Stimulated activated CD4-positive, alpha-beta T cell treated with anti-CD3 and anti-CD28 coated beads, Interleukin-15, amount 100 ng/mL, for 1 hour (primary cell): ENCODE measurements around the gene IZUMO3.
"Not testable (repeated sequence)": the region's sequence is repeated elsewhere in the genome, so short reads cannot be mapped to it uniquely, and the experiment has no call there.

Source experiments
- DNase-seq, 2 donors: peaks; one replicate each; pipeline ENCODE4 v3.0.0-alpha.2; 2020; ENCODE audit warnings: low read depth in 1 of 2, low spot score in 1 of 2

IZUMO3 gene

DNA sequence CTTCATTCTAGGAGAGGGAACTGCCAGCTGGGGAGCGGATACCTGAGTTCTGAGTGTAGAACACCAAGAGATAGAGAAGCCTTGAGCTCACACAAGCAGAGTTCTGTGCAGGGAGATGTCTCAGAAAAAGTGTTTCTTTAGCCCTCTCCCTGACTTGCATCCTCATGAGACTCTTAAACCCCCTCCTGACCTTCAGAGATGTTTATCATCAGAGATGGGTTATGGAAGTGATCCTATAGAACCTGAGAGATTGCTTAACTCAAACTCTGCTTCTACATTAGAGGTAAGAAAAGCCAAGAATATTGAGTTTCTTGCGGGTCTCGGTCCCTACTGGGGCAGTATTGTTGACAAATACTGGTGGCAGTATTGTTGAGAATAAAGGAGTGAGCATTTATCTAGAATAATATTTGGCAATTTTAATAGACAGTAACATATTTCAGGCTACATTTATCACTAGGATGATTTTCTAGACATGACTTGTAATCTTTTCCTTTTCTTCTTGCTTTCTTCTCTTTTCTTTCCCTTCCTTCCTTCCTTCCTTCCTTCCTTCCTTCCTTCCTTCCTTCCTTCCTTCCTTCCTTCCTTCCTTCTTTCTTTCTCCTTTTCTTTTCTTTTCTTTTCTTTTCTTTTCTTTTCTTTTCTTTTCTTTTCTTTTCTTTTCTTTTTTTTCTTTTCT, at the start of gene IZUMO3:
TSS of gene IZUMO3 (minus strand) at position 51 of the 676 bp plus-strand sequence. CDS start 248 bp downstream, outside the sequence.
- DNase-seq: no peak

DNA sequence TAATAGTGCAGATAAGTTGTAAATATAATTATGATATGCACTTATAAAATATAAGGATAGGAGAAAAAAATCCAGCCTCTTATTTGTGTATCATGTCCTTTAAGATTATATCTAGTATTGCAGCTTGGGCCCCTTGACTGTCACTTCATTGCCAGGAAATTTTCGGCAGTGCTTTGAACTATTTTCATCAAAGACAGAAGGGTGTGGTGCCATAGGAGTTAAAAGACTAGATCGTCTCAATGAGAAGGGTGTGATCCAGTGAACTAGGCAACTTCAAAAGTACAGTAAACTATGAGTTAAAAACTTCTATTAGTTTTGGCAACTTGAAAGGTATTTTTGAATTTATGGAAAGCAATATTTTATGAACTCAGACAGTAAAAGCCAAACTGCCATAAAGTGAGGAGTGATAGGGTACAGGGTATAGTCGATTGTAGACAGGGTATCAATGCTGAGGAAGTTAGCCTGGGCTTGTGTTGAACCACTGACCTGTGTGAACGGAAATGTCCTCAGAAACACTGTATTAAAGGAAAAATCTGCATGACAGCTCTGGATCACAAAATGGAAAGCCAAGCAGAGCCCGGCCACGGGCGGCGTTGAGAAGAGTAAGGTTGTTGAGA, 48.6 kb upstream of the IZUMO3 start:
- DNase-seq: no peak

DNA sequence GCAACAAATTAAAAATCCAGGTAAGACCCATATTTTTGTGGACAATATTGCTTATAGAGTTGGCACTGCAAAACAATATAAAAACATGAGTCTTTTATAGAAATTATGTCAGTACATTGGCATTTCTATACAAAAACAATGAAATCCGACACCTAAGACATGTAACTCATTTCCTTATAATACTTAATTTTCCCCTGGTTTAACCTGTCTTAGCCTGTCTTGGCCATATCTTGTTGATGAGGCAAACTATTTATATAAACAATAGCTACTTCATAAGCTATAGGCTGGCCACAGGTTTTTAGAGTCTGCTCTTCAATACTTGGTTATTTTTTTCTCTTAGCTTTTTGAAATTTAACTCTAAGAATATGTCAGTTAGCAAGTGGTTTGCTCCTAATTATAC, 44.7 kb upstream of the IZUMO3 start:
- no peak for DNase-seq

GRCh38 chr9:24587883-24588282, 42.2 kb upstream of the IZUMO3 start:
- no peak for DNase-seq

DNA sequence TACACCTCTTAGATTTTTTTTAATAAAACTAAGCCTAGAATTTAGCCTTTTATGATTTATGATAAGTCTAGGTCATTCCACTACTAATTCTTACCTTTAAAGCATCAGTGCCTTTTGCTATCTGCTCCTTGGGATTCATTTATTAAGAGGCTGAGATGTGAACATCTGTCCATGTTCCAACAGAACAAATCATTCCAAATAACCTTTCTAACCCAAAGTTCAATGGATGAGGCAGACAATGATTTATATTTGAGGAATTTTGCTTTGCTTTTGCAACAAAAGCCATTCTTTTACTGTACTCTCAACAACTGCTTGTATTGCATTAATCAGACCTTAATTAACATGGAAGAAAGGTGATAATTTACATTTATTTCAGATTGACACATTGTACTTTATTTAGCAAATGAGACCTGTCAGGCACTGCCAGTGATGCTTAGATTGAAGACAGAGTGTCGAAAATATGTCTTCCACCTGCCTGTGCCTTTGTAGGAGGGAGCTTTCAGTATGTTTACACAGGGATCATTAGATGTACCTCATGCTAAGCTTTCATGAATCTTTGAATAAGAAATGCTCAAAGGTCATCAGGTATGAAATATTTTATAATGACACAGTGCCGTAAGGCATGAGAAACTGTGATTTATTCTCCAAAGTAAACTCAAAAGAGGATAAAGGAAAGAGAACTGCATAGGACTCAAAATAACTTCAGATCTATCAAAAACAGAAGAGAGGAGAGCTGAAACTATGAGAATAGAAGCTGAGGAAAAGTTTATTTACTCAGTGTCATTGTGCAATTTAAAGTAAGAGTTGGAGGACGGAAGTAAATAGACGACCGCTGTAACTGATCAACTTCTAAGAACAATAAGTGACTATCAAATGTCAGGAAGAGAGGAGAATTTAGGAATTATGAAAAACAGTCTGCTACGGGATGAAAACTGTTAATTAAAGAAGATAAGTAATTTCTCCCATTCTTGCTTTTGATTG, 36.7 kb upstream of the IZUMO3 start:
- DNase-seq: no peak

DNA sequence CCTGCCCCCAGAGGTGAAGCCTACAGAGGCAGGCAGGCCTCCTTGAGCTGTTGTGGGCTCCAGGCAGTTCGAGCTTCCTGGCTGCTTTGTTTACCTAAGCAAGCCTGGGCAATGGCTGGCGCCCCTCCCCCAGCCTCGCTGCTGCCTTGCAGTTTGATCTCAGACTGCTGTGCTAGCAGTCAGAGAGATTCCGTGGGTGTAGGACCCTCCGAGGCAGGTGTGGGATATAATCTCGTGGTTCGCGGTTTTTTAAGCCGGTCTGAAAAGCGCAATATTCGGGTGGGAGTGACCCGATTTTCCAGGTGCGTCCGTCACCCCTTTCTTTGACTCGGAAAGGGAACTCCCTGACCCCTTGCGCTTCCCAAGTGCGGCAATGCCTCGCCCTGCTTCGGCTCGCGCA, 34.3 kb upstream of the IZUMO3 start:
- not testable (repeated sequence) for DNase-seq

DNA sequence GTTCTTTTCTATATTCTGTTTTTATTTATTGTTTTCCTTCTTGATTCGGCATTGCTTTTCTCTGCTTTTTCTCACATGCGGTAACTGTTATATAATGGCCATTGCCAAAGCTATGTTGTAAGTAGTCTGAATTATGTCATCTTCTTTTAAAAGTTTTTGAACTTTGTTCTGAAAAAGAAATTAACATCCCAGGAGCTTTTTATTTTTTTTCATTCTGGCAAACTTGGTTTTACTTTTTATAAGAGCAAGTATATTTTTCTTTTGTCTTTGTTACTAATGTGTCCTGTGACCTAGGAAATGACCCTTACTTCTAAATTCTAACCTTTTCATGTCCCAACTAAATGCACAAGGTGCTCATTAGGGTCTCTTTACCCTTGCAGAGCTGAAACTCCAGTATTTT, 26.7 kb upstream of the IZUMO3 start:
- DNase-seq: no peak

GRCh38 chr9:24561957-24562356, 16.3 kb upstream of the IZUMO3 start:
- no peak for DNase-seq

DNA sequence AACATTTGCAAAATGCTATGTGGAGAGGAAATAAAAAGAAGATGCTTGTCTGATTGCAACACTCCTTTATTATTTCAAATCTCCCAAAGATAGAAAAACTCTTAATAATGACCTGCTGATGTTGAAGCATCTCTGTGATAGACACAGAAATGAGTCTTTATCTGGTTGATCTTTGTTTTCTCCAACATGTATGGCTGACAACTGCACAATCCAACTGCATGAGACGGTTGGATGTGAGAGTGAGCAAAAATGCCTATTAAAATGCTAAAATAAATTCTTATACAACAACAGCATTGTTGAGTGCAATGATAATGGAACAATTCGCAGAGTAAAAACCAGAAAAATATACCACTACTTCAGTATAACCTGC, 7.5 kb upstream of the IZUMO3 start:
- no peak for DNase-seq

GRCh38 chr9:24552526-24553182, 7.0 kb upstream of the IZUMO3 start:
- no peak for DNase-seq

DNA sequence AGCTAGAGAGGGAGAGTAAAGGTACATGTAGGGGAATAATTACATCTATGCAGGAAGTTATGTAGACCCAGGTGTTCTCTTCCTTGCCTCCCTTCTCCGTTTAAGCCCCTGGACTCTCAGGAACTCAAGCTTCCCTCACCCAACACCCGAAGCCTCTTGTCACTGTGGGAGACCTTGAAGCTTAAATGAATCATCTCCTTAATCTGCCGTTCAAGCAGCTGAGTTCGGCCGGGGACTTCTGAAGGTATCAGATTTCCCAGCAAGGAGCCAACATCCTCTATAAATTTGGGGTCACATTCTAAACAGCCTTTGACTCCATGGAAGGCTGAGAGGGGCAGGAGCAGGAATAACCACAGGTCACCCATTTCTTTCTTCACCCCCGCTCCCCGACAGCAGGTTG, 412 bp downstream of the IZUMO3 start:
- no peak for DNase-seq

GRCh38 chr9:24518545-24518944, 27.2 kb downstream of the IZUMO3 start:
- DNase-seq: no peak

DNA sequence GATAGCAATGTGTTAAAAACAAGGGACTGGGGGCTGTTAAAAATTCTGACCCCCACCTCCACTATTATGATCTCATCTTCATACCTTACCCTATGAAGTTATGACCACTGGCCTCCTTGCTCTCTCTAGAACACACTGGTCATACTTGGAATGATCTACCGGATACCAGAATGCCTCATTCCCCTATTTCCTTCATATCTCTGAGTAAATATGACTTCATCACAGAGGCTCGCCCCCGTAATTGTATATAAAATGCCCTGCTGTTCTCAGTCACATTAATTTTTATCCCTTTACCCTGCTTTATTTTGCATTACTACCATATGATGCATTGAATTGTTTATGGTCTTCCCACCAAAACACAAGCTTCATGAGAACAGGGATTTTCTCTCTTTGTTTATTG, 29.2 kb downstream of the IZUMO3 start:
- DNase-seq: no peak

- DNase-seq: no peak
Measured at GRCh38 chr9:24509850-24510249, 35.8 kb downstream of the IZUMO3 start.

DNA sequence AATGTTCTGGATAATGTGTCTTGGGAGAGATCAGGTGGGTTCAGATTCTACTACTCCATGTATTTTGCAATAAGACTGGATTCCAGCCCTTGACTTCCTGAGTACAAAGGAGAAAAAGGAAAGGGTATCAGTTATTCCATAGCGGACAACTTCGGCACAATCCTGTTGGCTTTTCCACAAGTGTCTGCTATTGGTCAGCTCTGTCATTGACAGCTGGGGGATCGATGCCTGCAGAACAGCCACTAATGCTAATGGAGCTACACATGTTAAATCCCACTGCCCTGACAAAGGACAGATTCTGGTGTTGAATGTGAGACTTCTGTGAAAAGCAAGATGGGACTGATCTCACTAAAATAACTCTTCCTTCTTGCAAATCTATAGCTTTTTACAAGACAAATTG, 41.2 kb downstream of the IZUMO3 start:
- DNase-seq: no peak

DNA sequence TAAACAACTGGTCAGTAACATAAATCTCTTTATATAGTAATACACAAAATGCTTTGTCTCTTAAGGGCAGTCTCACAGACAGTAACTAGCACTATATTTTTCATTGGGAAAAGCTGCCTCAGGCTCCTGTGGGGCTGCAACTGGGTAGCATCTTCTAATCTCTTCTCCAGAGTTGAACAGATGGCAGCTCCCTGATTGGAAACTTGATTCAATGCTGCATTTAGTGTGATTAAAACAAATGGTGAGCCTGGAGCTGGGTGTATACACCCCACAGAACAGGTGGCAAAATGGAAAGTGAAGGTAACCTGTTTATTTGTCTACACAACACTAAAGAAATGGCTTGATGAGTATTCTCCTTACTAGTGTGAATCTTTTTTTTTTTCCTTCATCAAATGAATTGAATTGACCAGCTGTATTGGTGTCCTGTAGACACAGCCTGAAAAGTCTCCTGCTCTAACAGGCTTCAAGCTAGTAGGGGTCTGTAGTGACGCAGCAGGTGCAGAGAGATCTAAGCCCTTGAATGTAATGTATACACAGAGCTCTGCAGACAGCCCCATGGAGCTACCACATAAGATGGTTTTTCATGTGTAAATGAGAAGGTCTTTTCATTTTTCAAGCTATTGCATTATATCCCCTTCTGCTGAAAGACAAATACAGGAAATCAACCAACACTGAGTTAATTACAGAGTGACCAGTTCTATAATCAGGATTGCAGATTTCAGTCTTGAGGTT, 43.3 kb downstream of the IZUMO3 start:
- DNase-seq: no peak

DNA sequence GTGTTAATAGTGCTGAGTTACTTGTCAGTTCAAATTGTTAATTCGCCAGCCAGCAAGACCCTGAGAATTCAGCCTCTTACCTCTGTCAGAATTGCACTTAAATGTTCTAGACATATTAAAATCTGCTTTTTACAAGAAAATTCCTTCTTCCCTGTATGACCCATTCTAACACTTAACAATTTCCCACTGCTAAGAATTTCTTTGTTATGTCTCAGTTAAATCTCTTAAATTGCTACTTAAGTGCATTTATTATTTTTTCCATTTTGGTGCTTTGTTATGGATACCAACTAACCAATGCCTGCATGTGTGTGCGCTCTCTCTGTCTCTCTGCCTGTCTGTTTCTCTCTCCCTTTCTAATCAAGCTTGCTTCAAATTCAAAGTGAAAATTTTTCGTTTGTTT, 44.9 kb downstream of the IZUMO3 start:
- DNase-seq: no peak

DNA sequence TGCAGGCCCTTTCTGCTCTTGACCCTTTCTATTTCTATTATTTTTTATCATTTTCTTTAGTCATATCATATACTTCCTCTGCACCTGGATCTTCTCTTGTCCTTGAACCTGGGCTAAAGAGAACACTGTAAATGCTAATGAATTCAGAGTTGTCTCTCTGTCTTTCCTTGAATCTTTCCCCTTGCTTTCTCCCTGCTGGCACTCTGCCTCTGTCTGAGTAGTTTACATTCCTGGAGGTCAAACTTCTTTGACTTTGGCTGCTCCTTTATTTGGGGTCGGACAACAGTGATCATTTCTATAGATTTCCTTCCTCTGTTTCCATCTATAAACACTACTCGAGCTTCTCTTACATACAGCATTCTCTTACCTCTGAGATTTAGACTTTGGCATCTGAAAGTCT, 47.1 kb downstream of the IZUMO3 start:
- no peak for DNase-seq

GRCh38 chr9:24497671-24498070, 48.0 kb downstream of the IZUMO3 start:
- DNase-seq: no peak
